ENCODE results near the gene RYR2.

RYR2 gene

DNA sequence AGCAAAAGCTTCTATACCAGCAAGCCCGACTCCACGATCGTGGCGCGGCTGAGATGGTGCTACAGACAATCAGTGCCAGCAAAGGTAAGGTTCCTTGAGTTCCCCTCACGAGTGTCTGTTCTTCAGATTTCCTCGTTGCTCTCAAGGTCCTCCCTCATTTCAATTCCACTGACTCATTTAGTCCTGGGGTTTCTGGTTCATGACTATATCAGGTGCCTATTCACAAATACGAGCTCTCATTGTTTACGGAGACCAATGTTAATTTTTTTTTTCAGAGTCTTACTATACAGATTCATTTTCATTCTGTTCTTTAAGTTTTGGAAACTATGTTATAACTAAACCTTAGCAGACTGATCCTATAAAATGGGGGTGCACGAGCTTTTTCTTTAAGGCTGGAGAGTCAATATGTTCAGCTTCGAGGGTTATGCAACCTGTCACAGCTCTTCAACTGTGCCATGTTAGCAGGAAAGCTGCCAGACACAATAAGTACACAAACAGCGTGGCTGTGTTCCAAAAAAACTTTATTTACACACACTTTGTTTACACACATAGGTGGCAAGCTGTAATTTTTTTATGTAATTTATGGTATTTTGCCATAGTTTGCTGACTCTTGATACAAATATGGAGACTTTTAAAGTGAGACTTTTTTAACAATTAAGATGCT, 714.5 kb downstream of the RYR2 start:
- in situ Hi-C loops (cut with MboI; ENCODE audit: low sequenced_read_pairs) = no loop called here

DNA sequence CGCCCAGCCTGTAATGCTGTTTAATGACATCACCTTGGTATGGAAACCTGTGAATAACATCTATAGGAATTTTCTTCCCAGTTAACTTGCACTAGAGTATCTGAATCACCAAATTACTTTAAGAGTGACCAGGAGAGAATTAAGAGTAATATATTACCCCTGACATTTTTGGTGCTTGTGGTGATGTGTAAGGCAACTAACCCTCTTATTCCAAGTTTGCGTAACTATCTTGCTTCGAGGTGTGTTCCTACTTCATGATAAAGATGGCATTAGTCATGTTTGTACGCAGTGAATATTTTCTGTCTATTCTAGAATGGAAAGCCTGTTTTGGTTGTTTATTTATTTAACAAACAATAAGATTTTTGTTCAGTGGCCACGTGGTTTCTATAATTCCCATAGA, 717.4 kb downstream of the RYR2 start:
- in situ Hi-C loops (cut with MboI; ENCODE audit: low sequenced_read_pairs) = no loop called here

DNA sequence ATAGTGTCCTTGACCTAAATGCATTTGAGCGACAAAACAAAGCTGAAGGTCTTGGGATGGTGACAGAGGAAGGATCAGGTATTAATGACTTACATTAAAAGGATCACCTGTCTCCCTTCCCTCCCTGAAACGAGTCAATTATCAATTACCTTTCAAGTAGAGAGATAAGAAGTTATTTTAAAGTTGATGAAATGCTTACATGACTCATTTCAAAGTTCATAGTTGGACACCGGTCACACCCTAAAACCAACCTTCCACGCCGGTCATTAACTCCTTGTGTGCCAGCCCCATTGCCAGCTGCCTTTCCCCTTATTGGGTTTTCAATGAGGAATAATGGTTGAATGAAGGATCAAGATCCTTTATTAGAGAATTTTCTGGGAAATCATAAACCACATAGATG, 719.0 kb downstream of the RYR2 start:
- in situ Hi-C loops (cut with MboI; ENCODE audit: low sequenced_read_pairs) = no loop called here

DNA sequence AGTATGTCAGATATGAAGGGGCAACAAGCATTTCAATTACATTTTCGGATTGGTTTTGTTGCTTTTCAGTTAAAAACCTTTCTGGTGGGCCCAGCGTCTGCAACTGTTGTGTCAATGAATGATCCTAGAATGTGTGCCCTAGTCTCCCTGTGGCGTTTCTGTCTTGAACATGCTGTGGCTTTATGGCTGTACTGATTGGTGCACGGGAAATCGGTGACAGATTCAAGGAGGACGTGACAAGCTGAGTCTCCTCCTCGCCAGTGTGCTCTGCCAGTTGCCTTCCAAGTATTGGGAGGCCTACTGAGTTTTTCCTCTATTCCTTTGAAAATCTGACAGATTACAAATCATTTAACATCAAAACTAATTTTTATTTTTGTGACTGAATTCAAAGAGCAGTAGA, 721.2 kb downstream of the RYR2 start:
- in situ Hi-C loops (cut with MboI; ENCODE audit: low sequenced_read_pairs) = no loop called here

DNA sequence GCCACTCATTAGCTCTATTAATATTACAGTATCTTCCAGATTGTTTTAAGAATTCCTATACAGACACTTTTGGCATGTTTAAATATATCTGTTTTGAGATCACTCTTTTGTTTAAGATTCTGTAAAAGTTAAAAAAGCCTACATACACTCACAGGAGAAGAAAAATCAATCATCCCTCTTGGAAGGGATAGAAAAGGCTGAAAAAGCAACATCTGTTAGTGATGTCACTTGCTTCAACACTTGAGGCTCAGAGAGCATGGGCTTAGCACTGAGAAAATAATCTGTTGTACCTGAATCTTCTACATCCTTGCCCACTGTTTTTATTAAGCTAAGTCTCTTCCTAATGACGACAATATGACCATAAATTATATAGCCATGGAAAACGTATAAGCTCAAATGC, 721.8 kb downstream of the RYR2 start:
- in situ Hi-C loops (cut with MboI; ENCODE audit: low sequenced_read_pairs) = no loop called here

DNA sequence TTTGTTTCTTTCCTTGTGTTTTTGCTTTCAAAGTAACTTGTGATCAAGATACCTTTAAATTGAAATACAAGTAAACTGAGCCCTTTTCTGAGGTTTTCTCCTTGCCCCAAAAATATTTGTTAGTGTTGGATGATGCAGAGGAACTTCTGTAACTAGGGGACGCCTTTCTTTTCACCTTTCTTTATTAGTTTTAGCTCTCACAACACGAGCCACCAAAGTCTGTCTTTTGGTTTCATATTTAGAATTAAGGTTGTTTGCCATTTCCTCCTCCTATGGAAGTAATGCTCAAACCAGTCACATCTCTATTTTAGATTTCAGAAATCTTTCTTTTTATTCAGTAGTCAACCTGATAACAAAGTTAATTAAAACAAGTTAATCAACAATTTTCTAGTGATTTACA, 727.9 kb downstream of the RYR2 start:
- in situ Hi-C loops (cut with MboI; ENCODE audit: low sequenced_read_pairs) = no loop called here

DNA sequence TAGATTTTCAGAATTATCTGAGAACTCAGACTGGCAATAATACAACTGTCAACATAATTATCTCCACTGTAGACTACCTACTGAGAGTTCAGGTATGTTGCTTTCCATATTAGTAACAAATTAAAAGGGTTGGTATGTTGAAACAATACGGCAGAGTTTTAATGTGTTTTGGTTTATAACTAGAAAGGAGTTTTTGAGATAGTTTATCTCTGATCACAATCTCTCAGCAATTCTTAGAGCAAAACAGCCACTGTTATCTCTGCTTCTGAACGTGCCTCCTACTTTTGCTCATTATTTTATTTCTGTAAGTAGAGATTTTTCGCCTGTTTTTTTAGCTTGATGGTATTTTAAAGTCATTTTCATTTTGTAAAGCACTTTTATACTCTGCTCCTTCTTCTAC, 730.0 kb downstream of the RYR2 start:
- in situ Hi-C loops (cut with MboI; ENCODE audit: low sequenced_read_pairs) = no loop called here

DNA sequence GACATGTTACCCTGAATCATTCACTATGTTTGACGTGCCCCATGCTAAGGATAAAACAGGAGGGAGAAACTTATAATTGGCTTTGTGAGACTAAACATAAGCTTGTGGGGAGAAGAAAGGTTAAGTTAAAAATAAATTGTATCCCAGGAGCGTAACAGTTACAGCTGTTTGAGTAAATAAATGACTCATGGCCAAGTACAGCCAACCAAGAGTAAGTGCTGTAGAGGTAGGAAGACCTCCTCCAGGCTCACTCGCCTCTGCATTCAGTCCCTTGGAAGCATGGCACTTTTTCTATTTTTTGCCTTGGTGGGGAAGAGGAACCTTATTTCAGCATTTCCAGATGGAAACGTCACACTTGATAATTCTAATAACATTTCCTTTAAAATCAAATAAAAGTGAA, 732.3 kb downstream of the RYR2 start:
- in situ Hi-C loops (cut with MboI; ENCODE audit: low sequenced_read_pairs) = no loop called here

DNA sequence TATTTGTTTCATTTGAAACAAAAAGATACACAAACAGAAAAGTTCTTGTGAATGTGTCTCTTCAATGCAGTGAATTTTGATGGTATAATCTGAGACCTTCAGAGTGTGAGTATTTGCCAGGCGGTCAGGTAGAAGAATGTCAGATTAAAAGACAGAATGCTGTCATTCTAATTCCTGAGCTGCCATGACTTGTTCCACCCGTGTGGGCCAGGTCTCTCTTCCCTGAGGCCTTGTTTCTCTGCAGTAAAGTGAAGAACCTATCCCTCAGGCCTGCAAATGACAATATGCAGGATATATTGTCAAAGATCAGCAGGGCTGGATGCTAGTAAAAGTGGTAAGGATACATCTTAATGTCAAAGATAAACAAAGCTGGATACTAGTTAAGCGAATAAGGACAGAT, 737.4 kb downstream of the RYR2 start:
- in situ Hi-C loops (cut with MboI; ENCODE audit: low sequenced_read_pairs) = no loop called here

DNA sequence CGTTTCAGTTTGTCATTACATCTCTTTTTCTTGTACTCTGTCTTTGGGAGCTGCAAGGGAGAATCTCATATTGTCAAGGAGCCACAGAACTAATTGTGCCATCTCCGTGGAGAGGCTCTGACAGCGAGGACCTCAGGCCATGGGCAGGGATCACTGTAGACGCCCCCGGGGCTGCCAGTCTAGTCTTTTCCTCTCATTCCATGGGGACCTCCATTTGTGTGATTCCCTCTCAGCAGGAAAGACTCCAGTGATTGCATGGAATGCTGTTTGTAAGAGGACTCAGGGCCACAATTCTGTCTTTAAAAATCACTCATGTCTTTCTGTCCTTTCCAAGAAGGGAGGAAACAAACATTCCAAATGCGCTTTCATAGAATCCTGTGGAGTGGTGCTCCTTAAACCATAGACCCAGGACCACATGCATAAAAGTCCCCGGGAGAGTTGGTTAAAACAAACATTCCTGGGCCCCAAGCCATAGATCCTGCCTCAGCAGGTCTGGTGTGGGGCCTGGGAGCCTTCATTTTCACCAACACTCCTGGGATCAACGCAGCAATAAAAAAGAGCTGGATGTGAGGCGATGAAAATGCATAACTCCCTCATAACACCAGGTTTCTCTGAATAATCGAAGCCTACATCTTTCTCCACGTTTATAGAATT, 744.2 kb downstream of the RYR2 start:
- in situ Hi-C loops (cut with MboI; ENCODE audit: low sequenced_read_pairs) = no loop called here

DNA sequence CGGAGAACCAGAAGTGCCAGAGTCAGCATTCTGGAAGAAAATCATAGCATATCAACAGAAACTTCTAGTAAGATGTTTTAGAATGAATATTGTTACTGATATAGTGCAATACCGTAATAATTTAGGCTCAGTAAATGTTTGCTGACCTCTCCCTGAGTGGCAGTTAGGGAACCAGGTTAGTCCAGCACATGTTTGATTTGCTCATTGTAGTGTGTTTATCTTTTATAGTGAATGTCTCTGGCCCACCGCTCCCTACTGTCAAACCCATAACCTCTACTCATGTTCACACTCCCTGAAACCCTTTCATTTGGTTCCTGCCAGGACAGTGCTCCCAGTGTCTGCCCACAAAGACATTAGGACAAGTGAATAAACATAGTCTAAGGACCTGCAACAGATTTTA, 746.1 kb downstream of the RYR2 start:
- in situ Hi-C loops (cut with MboI; ENCODE audit: low sequenced_read_pairs) = no loop called here

DNA sequence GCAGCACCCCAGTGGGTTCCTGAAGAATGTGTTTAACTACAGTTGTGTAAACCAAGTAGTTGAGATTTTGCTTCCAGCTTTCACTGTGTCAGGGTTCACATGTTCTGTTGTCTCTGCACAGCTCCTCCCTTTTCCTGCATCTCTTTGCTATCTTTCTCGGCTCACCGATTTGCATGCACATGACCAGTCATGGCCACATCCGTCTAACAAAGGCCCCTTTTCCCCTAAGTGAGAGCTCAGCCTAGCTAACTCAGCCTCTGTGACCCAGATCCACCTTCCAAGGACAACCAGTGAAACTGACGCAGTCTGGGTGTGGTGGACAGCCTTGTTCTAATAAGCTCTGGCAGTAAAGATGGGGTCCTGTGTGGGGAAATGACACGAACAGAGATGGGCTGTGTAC, 747.6 kb downstream of the RYR2 start:
- in situ Hi-C loops (cut with MboI; ENCODE audit: low sequenced_read_pairs) = no loop called here

DNA sequence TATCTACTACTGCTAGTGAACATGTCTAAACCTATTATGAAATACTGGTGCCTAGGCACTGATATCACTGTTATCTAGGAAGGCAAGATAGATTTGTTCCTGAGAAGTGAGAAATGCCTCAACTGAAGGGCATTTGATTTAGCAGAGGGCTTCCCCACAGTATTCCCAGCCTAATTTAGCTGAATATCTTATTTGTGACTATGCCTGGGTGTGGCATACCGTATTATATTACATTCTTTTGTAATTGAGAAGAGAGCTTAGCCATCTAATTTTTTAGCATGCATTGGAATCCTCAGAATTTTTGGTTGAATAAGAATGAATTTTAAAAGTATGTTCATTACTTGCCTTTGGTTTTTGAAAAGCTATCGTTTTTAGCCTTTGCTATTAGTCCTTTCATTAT, 749.6 kb downstream of the RYR2 start:
- in situ Hi-C loops (cut with MboI; ENCODE audit: low sequenced_read_pairs) = no loop called here

DNA sequence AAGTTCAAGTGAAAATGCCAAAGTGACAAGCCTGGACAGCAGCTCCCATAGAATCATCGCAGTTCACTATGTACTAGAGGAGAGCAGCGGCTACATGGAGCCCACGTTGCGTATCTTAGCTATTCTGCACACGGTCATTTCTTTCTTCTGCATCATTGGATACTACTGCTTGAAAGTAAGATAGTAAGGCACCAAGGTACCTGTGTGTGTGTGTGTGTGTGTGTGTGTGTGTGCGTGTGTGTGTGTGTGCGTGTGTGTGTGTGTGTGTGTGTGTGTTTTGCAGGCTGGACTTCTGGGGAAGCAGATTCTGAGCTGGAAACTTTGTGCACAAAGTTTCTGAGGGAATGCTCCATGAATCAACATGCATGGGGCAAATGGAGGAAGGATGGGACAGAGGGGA, 750.2 kb downstream of the RYR2 start:
- in situ Hi-C loops (cut with MboI; ENCODE audit: low sequenced_read_pairs) = no loop called here

DNA sequence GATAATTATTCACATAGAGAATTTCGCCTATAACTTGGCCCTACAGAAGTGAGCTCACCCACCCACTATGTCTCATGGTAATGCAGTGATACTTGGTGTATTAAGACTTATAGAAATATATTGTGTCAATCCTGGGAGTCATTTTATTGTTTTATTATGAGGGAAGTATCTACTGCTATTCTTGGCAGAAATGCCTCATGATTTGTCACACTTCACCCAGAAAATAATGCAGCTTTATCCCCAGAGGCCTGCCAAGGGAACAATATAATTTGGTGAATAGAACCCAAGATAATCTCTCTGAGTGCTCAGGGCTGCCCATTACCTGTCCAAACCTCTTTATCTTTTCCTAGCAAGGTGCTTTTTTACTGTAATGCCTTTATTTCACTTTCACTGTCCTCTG, 750.7 kb downstream of the RYR2 start:
- in situ Hi-C loops (cut with MboI; ENCODE audit: low sequenced_read_pairs) = no loop called here

DNA sequence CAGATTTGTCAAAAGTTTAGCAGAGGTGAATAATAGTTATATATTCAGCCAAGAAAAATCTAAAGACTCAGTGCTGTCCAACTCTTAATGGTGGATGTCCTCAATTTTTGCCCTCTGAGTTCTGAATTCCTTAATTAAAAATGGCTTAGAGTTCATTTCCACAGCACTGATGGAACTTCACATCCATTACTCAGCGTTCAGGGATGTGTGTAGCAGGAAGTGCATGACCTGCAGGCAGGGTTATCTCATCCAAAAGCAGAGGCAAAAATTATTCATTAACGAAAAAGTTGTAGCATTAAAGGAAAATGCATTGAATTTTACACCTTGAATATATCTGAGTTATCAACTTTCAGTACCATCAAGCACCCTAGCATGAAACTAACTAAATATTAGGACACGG, 752.1 kb downstream of the RYR2 start:
- in situ Hi-C loops (cut with MboI; ENCODE audit: low sequenced_read_pairs) = no loop called here

DNA sequence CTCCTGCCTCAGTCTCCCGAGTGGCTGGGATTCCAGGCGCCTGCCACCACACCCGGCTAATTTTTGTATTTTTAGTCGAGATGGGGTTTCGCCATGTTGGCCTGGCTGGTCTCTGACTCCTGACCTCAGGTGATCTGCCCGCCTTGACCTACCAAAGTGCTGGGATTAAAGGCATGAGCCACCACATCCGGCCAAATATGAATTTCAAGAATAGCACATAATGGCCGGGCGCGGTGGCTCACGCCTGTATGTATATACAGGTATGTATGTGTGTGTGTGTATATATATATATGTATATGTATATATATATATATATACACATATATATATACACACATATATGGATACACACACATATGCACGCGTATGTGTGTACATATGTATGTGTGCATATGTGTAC, 753.6 kb downstream of the RYR2 start:
- in situ Hi-C loops (cut with MboI; ENCODE audit: low sequenced_read_pairs) = no loop called here

DNA sequence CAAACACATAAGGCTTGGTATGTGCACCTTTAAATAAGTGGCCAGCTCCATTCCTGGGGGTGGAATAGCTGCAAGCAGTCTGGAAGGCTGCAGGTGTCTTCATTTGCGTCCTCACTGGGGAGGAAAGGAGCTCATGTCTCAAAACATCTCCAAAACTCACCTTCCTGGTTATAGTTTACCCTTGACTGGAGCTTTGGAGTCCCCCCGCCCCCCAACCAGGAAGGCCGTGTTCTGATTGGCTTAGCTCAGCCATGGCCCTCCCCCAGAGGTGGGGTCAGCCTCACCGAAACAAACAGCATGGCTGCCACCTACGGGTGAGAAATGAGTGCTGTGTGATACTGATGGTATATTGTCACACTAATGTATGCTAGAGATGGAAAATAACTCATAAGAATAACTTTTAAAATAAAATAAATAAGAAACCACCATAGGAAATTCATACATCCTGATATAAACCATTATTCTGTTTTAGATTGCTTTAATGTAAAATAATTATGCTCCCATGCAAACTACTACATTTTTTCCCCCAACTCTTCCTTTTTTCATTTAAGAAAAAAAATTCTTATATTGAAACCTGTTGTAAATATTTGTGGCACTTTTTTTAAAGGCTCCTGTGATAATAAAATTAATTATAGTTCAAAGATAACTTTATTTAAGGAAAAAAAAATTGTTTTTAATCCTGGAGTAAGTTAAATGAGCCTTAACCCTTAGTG, 757.9 kb downstream of the RYR2 start:
- in situ Hi-C loops (cut with MboI; ENCODE audit: low sequenced_read_pairs) = no loop called here

DNA sequence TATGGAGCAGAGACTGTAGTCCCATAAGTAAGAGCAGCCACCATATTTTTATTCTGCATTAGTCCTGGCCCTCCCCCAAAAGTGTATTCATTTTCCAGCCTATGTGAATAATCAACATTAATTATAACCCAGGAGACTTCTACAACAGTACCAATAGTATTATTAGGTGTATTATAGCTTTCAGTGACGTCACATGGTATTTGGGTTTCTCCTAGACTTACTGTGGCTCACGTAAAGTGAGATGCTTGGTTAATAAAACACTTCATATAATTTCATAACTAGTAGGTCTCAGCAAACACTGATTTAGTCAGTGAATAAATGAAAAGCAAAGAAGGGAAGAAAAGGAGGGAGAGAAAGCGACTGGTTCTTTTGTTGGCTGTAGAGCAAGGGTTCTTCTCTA, 762.5 kb downstream of the RYR2 start:
- in situ Hi-C loops (cut with MboI; ENCODE audit: low sequenced_read_pairs) = no loop called here

DNA sequence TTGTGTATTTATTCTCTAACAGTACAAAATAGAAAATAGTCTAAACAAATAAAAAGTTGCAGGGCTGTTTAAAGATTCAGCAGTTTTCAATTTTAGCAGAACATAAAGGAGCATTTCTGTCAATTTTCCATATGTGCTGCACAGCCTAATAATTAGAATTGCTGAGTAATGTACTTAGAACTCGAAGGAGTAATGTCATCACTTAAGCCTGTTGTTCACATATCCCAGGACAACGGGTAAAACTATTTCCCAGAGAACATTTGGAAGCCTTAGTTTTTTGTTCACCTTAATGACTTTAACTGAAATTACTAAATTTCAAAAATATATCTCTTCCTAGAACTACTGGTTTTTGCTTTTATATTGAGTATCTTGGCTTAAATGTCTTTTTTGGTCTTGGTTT, 767.1 kb downstream of the RYR2 start:
- in situ Hi-C loops (cut with MboI; ENCODE audit: low sequenced_read_pairs) = no loop called here

DNA sequence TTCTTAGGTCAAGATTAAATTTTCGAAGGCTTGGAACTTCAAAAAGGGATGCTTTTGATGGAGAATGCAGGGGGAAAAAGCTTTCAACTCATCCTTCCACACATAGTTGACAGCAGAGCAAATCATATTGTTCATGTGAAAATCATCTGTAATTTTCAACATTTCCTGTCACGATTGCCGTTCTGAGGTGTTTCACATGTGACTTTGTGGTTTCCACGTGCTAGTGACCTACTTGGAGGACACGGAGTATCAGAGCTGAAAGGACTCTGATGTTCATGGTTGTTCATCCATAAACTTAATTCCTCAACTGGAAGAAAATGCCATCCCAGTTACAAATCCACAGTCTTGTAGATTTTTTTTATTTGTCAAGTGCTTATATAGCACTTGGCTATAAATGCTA, 769.6 kb downstream of the RYR2 start:
- in situ Hi-C loops (cut with MboI; ENCODE audit: low sequenced_read_pairs) = no loop called here

DNA sequence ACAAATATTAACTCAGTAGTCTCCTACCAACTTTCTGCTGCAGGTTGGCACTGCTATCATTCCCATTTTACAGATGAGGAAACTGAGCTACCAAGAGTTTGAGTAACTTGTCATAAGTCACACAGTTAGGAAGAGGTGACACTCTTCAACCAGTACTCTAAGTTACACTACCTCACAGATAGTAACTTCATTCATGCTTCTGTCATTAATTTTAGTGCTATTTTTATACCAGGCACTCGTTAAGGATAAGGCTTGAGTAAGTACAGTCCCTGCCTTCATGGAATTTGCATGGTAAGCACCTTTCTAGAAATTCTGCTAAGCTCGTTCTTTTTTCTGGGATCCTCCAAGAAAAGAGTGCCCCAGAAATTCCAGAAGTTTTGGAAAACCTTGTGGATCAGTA, 770.1 kb downstream of the RYR2 start:
- in situ Hi-C loops (cut with MboI; ENCODE audit: low sequenced_read_pairs) = no loop called here

All from hTERT RPE-1 (cell line).